Hematopoietic multipotent progenitor cell (in vitro differentiated cells): ENCODE results near the gene CALCR. TPM values are rescaled to one million over a fixed set of nuclear protein-coding genes. Genes with fewer than 3 reads are reported as not detected.
A peak's percentile ranks its signal among the peaks of the same experiment; 100 is the strongest.
"Not testable (repeated sequence)": the region's sequence is repeated elsewhere in the genome, so short reads cannot be mapped to it uniquely, and the experiment has no call there.

Experiments used
- DNase-seq, 3 donors: peaks; one replicate each; pipeline ENCODE4 v3.0.0-alpha.2; 2011 to 2015; ENCODE audit warnings: low read depth in 2 of 3, low spot score in 2 of 3
- total RNA-seq: library from RNA; depleted of rRNA; stranded (reverse); fragments of >200 nt; gene quantifications from one replicate; pipeline ENCODE4 v1.2.3, GENCODE V29; 2012

The CALCR gene
- total RNA-seq, 1 donor = not detected

DNA sequence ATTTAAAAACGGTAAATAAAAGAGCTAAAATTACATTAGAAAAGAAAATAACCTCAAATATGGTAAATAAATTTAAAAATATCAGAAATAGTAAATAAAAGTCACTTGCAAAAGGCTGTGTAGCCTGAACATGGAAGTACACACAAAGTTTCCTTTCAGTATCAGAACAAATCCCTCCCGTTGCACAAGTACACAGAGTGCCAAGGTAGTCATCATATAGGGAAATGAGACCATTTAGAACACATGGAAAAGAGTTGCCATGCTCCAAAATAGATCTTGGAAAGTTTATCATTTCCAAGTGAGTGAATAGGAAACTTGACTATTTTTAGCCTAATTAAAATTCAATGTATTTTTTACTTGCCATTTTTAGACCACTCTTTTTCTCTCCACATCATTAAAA is 11.6 kb downstream of the CALCR start:
- no peak for DNase-seq

DNA sequence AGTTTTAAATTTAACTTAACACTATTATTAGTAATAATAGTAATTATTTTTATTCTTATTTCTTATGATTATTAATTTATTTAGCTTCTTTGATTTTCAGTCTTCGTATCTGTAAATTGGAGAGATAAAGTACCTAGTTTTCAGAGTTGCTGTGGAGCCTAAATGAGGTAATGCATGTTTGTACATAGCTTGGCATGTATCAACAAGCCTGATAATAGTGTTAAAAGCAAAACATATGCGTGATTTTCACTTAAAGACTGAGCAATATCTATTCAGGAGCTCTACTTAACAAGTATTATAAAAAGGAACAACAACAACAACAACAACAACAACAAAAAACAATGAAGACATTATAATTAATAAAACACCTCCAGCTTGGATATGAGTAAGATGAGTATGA is 12.4 kb downstream of the CALCR start:
- no peak for DNase-seq

DNA sequence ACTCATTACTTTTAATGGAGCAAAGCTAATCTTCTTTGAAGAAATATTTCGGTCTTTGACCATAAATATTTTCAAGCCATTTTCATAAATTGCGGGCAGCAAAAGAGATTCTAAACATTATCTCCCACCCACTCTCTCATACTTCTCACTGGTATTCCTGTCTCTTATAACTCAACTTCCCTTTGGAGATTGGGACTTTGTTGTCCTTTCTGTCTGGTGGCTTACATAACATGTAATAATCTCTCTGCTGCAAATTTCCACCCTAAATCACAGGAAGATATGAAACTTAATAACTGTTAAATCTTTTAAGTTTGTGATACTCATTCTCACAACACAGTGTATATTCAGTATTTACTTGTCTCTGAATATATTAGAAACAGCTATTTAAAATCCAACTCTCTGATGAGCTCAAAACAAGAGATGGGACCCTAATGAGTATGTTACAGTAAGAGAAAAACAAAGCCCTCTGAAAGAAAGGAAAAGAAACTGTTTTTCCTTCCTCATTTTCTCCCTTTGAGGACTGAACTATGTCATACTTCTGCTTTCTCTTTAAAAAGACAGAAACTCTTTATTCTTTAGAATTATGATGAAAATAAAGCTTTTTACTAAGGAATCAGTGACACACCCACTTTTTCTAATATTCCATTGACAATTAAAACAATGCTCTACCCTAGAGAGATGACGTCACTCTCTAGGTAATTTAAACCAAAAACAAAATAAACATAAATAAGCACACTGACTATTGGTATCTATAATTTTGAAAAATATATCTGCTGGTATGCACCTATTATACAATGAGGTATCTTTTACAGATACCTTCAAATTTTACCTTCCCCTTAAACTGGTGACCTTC is 14.7 kb downstream of the CALCR start:
- DNase-seq = peak in 1 of 3 donors; percentile 63

GRCh38 chr7:93558705-93559614 is 15.6 kb downstream of the CALCR start:
- no peak for DNase-seq

DNA sequence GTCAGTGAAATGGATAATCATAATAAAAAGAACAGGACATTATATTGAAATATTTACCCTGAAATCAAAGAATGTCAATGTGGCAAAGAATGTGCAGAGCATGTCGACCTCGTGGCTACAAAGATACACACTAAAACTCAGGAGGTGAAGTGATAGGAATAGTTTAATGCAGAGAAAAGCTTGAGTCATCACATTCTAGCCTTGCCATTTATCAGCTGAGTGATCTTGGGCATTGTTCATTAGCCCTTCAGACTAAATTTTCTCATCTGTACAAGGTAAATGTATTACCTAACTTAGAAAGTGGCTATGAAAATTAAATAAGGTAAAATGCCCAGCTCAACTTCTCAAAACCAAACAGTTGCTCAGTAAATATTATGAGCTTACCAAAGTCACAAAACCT is 22.6 kb downstream of the CALCR start:
- no peak for DNase-seq

DNA sequence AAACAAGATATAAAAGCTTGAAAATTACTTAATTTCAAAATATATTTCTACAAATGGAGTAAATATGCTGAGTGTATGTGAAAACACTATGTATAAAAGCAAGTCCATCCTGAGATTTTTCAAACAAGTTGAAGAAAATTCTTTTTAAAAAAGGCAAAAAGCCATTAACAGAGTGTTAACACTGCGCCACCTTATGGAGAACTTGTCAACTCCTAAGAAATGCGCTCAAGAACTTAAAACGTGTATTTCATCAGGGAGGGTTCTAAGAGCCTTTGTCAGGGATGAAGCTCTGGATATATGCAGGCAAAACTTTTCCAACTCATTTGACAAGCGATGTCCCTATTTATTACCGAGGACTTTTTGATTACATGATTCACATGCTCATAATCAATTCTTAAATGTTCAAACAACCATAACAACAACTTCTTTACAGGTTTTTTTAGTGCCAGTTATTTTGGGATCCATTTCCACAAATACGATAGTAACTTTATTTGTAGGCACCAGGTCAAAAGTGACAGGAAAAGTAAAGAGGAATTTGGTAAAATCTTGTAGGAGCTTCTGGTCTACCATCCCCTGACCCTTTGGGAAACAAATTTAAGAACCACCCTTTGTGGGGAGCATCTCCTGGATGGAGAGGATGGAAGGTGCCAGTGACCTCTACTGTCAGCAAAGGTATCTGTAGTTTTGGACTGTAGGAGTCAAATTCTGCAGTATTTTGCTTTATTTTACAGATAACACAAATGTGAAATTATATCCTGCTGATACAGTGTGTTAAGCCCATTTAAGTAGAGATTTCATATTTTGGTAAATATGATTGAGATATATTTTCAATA is 23.2 kb downstream of the CALCR start:
- DNase-seq = peak in 2 of 3 donors; percentile 30 to 67

GRCh38 chr7:93547716-93548115 is 26.8 kb downstream of the CALCR start:
- no peak for DNase-seq

- DNase-seq = no peak
These were observed 29.8 kb downstream of the CALCR start for GRCh38 chr7:93544691-93545090.

DNA sequence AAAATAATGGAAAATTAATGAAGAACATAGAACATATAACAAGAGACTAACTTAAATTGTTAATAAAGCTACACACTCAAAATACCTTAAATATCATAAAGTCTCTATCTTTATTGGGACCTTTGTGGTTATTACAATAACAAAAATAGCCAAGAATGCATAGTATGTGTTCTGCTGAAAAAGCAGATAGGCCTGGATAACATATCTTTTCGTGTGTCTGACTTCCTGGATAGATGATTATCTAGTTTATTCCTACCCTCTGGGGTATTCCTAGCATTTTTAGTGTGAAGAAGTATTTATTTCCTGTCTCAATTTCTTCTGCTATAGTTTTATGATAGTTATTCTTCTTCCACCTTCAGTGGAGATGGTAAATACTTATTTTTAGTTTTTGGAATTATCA is 36.5 kb downstream of the CALCR start:
- DNase-seq = no peak

DNA sequence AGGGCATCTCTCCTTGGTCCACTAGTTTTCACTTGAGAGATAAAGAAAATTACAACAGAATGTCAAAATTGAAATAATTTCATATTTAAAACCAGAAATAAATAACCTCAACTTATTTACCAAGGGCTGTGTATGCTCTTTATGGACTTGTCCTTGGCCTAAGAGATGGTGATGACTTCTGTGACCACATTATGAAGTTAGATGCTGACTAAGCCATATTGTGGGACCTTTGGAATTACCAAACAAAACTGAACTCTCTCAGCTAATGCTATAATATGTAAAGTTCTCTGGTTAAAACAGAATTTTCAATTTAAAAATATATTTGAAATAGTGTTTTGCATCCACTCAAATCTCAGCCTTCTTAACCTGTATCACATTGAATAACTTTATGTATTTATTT is 38.9 kb downstream of the CALCR start:
- no peak for DNase-seq

DNA sequence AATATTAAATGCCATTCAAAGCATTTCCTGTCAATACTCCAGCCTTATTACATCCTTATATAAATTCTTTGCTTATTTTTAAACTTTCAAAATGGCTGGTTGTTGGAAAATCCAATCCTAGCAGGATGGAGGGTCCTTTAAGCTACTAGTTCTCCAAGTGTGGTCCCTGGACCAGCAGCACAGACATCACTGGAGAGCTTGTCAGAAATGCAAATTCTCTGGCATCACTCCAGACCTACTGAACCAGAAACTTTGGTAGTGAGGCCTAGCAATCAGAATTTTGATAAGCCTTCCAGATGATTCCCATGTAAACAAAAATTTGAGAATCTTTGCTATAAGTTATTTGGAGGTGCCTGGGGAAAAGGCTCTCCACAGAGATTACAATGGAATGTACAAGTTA is 43.8 kb downstream of the CALCR start:
- DNase-seq = no peak

DNA sequence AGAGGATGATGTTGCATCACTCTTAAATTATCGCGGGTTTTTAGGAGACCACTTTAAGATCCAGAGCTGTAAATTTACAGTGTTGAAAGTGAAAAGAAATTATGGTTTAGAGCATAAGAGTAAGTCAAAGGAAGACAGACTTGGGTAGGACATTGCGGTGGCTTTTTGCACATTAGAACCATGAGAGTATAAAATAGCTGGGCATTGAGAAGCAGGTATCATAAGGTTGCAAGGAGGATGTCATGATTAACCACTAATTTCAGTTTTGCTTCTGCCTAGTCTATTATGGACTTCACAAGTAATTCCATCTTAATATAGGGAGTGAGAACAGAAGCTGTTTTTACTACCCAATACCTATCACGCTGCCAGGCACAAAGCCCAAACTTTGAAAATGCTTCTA is 57.7 kb downstream of the CALCR start:
- no peak for DNase-seq

- no peak for DNase-seq
These were observed 59.4 kb downstream of the CALCR start for GRCh38 chr7:93515144-93515543.

DNA sequence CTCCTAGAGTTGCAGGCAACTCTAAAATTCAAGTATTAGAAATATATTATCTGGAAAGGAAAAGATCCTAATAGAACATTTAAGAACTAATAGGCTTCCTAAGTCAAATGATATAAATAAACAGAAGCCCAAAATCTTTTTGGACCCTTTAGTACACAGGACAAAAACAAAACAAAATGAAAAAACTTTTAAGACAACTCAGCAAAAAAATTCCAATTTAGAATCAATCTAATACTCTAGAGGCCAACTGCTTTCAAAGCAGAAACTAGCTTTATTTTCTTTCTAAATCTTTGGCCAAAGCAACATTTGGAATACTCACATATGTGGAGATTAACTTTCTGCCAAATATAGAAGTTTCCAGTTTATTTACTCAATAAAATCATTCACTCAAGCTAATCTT is 65.2 kb downstream of the CALCR start:
- DNase-seq = no peak

GRCh38 chr7:93503088-93503487 is 71.4 kb downstream of the CALCR start:
- no peak for DNase-seq

GRCh38 chr7:93491860-93492259 is 82.7 kb downstream of the CALCR start:
- not testable (repeated sequence) for DNase-seq

- no peak for DNase-seq
These were observed 97.8 kb downstream of the CALCR start for GRCh38 chr7:93476491-93477344.

DNA sequence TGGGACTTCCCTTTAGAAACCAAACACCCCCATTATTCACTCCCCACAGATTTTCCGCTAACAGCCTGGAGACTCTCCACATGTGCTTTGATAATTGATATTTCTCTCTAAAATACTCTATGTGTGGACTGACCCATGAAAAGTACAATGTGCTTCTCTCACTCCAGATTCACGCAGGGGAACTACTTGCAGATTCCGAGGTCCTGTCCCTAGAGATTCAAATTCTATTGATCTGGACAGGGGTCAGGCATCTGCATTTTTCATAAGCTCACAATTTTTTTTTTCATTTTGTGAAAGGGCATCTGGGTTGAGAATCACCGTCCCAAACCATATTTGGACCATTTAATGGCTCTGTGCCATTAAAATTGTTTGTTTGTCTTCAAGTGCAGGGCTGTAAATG is 98.7 kb downstream of the CALCR start:
- no peak for DNase-seq

DNA sequence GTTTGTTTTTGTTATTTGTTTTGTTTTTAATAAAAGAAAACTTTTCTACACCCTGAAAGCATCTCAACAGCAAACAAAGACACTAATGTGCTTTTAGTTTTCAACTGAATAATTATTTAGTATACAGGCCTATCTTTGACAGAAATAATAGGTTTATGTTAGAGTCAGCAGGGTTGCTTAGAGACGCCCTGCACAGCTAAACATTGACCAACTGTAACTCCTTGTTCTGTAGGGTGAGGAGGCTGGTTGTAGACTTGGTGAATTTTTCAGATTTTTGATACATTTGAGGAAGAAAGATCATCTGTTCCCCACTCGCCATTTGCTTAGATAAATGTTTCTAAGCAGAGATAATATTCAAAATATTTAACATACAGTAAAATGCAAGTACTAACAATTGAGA is 103.1 kb downstream of the CALCR start:
- DNase-seq = no peak

GRCh38 chr7:93463764-93464163 is 110.8 kb downstream of the CALCR start:
- DNase-seq = no peak
